Chondrocyte (in vitro differentiated cells): Measurements from ENCODE around the gene HLA-F. TPM values are rescaled to one million over a fixed set of nuclear protein-coding genes. Genes with fewer than 3 reads are reported as not detected.

ENCODE experiments used
- DNase-seq: peaks from one replicate; pipeline ENCODE4 v3.0.0; 2021; ENCODE audit warnings: mixed read lengths, low spot score
- H3K27ac Mint-ChIP-seq: one replicate; pipeline ENCODE4 v1.8.0; 2021; ENCODE audit warnings: mild to moderate bottlenecking, moderate library complexity, mixed read lengths; ENCODE audit not compliant: unreplicated experiment
- H3K27me3 Mint-ChIP-seq: 2 replicates; pipeline ENCODE4 v1.8.0; 2021; ENCODE audit warnings: low read depth, mixed read lengths
- H3K36me3 Mint-ChIP-seq: 2 replicates; pipeline ENCODE4 v1.8.0; 2021; ENCODE audit warnings: low read depth, mixed read lengths
- H3K4me1 Mint-ChIP-seq: 2 replicates; pipeline ENCODE4 v1.8.0; 2021; ENCODE audit warnings: low read depth, mild to moderate bottlenecking, mixed read lengths
- H3K4me3 Mint-ChIP-seq: one replicate; pipeline ENCODE4 v1.8.0; 2021; ENCODE audit warnings: mild to moderate bottlenecking, moderate library complexity, mixed read lengths; ENCODE audit not compliant: unreplicated experiment
- H3K9me3 Mint-ChIP-seq: 2 replicates; pipeline ENCODE4 v1.8.0; 2021; ENCODE audit warnings: low read depth, mixed read lengths
- CTCF ChIP-seq: fragments of 200-600 bp; sonication (generic); IDR thresholded peaks from 2 replicates; pipeline ENCODE4 v1.5.0; 2021; ENCODE audit warnings: antibody characterized with exemption, mild to moderate bottlenecking, moderate library complexity
- total RNA-seq: library from RNA; stranded (reverse); gene quantifications from 3 replicates; pipeline ENCODE4 v1.2.1, GENCODE V29; 2021

The HLA-F gene
- total RNA-seq, 1 donor from 2014 or later, result 6.6 TPM

- TF ChIP-seq CTCF, result no peak
- no peak overlapping the region for H3K4me3 Mint-ChIP-seq
- H3K4me1 Mint-ChIP-seq, result peaks cover 21% of the 10 kb centered on the region
- no peaks in the 10 kb centered on the region for H3K9me3 Mint-ChIP-seq
- peaks cover 3% of the 10 kb centered on the region for H3K36me3 Mint-ChIP-seq
- no peak overlapping the region for H3K27ac Mint-ChIP-seq
- no peak for DNase-seq
- H3K27me3 Mint-ChIP-seq, result peaks cover 14% of the 10 kb centered on the region
These were observed 34.6 kb downstream of the HLA-F start for GRCh38 chr6:29757701-29758293.

GRCh38 chr6:29758761-29759160 lies 35.5 kb downstream of the HLA-F start:
- peaks cover 22% of the 10 kb centered on the region for H3K4me1 Mint-ChIP-seq
- H3K36me3 Mint-ChIP-seq, result peaks cover 3% of the 10 kb centered on the region
- TF ChIP-seq CTCF, result no peak
- H3K27ac Mint-ChIP-seq, result no peak overlapping the region
- no peaks in the 10 kb centered on the region for H3K9me3 Mint-ChIP-seq
- H3K27me3 Mint-ChIP-seq, result peaks cover 14% of the 10 kb centered on the region
- H3K4me3 Mint-ChIP-seq, result no peak overlapping the region
- DNase-seq, result no peak

GRCh38 chr6:29759457-29759856 lies 36.2 kb downstream of the HLA-F start:
- Mint-ChIP-seq H3K4me1 (peaks cover 28% of the 10 kb centered on the region), H3K9me3 (no peaks in the 10 kb centered on the region), H3K27me3 (peaks cover 14% of the 10 kb centered on the region), H3K4me3 (no peak overlapping the region), H3K27ac (no peak overlapping the region), H3K36me3 (peaks cover 3% of the 10 kb centered on the region)
- no peak for DNase-seq
- no peak for TF ChIP-seq CTCF

GRCh38 chr6:29760328-29760727 lies 37.1 kb downstream of the HLA-F start:
- H3K9me3 Mint-ChIP-seq, result no peaks in the 10 kb centered on the region
- peaks cover 11% of the 10 kb centered on the region for H3K27me3 Mint-ChIP-seq
- H3K4me3 Mint-ChIP-seq, result no peak overlapping the region

GRCh38 chr6:29762051-29762450 lies 38.8 kb downstream of the HLA-F start:
- peaks cover 10% of the 10 kb centered on the region for H3K27me3 Mint-ChIP-seq
- H3K27ac Mint-ChIP-seq, result no peak overlapping the region
- TF ChIP-seq CTCF, result no peak
- H3K36me3 Mint-ChIP-seq, result peaks cover 3% of the 10 kb centered on the region
- peaks cover 35% of the 10 kb centered on the region for H3K4me1 Mint-ChIP-seq
- H3K9me3 Mint-ChIP-seq, result no peaks in the 10 kb centered on the region
- H3K4me3 Mint-ChIP-seq, result no peak overlapping the region
- DNase-seq, result no peak

More at GRCh38 chr6:29760328-29760727, 37.1 kb downstream of the HLA-F start:
- Mint-ChIP-seq H3K36me3 (peaks cover 3% of the 10 kb centered on the region), H3K4me1 (peaks cover 35% of the 10 kb centered on the region), H3K27ac (peak overlapping the region; percentile 47)
- TF ChIP-seq CTCF, result no peak
- no peak for DNase-seq
